Adipocyte (in vitro differentiated cells): ENCODE results near the gene PAQR3.
A peak's percentile ranks its signal among the peaks of the same experiment; 100 is the strongest.
"Not testable (repeated sequence)": the region's sequence is repeated elsewhere in the genome, so short reads cannot be mapped to it uniquely, and the experiment has no call there.

Experiments
- DNase-seq: peaks from one replicate; pipeline ENCODE4 v3.0.0-alpha.2; 2015; ENCODE audit warnings: low read depth
- H3K27me3 ChIP-seq: replicated peaks from 2 replicates; pipeline ENCODE4 v1.7.0; 2013; ENCODE audit warnings: mild to moderate bottlenecking, low read length, moderate library complexity; ENCODE audit not compliant: control insufficient read depth, insufficient read depth
- H3K36me3 ChIP-seq: 2 replicates; pipeline ENCODE4 v1.7.0; 2013; ENCODE audit warnings: low read length, mild to moderate bottlenecking, moderate library complexity; ENCODE audit not compliant: control insufficient read depth, insufficient read depth, severe bottlenecking
- H3K4me1 ChIP-seq: 2 replicates; pipeline ENCODE4 v1.7.0; 2013; ENCODE audit warnings: mild to moderate bottlenecking, low read length, moderate library complexity; ENCODE audit not compliant: control insufficient read depth, insufficient read depth
- H3K4me3 ChIP-seq: 2 replicates; pipeline ENCODE4 v1.7.0; 2013; ENCODE audit warnings: mild to moderate bottlenecking, low read length, moderate library complexity
- H3K9ac ChIP-seq: 2 replicates; pipeline ENCODE4 v1.7.0; 2013; ENCODE audit warnings: mild to moderate bottlenecking, low read length, moderate library complexity
- H3K9me3 ChIP-seq: 2 replicates; pipeline ENCODE4 v1.7.0; 2013; ENCODE audit warnings: mild to moderate bottlenecking, low read length, moderate library complexity; ENCODE audit not compliant: control insufficient read depth

Gene PAQR3

DNA sequence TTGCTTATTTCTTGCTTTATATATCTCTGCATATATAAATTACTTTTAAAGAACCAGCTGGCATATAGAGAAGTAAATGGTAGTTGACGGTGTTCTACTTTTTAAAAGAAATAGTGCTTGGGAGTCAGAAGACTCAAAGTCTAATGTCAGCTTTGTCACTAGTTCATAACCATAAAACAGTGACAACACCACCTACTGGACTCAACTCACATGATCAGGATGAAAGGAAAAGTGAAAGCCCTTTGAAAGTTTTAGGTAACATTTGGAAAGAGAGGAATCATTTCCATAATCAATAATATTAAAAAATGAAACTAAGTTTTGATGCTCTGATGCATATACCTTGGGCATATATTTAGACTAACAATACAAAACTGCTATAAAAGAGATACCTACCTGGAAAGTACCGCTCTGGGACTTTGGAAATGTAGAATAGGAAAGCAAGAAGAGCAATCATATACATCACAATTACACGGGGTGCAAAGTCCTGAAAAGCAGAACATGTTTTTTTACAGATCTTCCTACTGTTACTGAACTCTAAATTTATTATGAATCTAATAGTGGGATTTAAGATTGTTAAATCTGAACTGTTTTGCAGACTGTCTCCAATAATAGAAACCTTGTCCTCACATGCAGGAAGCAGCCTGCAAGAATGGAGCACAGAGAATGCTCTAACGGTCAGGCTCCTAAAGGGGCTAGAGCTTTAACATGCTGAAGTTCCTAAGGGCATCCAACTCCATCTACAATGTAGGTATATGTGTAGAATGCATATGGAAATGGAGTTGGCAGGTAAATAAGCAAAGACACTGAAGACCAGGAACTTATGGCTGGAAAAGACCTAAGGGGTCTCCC lies 15.6 kb downstream of the PAQR3 start:
- Histone ChIP-seq H3K9me3 (no peaks in the 10 kb centered on the region), H3K36me3 (peaks cover 14% of the 10 kb centered on the region), H3K27me3 (no peaks in the 10 kb centered on the region), H3K4me1 (peaks cover 5% of the 10 kb centered on the region), H3K4me3 (no peak overlapping the region), H3K9ac (no peak overlapping the region)
- DNase-seq: peak; percentile 4

- peaks cover 12% of the 10 kb centered on the region for H3K36me3 ChIP-seq
- peak; percentile 21 for DNase-seq
These were observed 17.0 kb downstream of the PAQR3 start for GRCh38 chr4:78922207-78922606.

GRCh38 chr4:78910612-78911011 lies 28.6 kb downstream of the PAQR3 start:
- Histone ChIP-seq H3K36me3 (peaks cover 16% of the 10 kb centered on the region), H3K9ac (no peak overlapping the region), H3K4me1 (no peaks in the 10 kb centered on the region), H3K9me3 (no peaks in the 10 kb centered on the region), H3K4me3 (no peak overlapping the region), H3K27me3 (no peaks in the 10 kb centered on the region)
- no peak for DNase-seq

More at GRCh38 chr4:78922207-78922606, 17.0 kb downstream of the PAQR3 start:
- Histone ChIP-seq H3K27me3 (no peaks in the 10 kb centered on the region), H3K9ac (no peak overlapping the region), H3K9me3 (no peaks in the 10 kb centered on the region), H3K4me3 (no peak overlapping the region), H3K4me1 (peaks cover 1% of the 10 kb centered on the region)

DNA sequence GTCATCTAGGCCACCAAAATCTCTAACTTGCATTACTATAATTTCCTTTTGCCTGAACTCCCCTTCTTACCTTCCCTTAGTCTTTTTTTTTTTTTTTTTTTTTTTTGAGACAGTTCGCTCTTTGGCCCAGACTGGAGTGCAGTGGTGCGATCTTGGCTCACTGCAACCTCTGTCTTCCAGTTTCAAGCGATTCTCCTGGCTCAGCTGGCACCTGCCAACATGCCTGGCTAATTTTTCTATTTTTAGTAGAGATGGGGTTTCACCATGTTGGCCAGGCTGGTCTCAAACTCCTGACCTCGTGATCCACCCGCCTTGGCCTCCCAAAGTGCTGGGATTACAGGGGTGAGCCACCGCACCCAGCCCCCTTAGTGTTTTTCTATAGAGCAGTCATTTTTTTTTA lies 30.3 kb downstream of the PAQR3 start:
- H3K9ac ChIP-seq, H3K9me3 ChIP-seq, DNase-seq, H3K27me3 ChIP-seq, H3K4me1 ChIP-seq, H3K4me3 ChIP-seq: not testable (repeated sequence)
- H3K36me3 ChIP-seq: peaks cover 11% of the 10 kb centered on the region

- no peak for DNase-seq
- H3K4me1 ChIP-seq: no peaks in the 10 kb centered on the region
- H3K9ac ChIP-seq: no peak overlapping the region
These were observed 31.6 kb downstream of the PAQR3 start for GRCh38 chr4:78907638-78908037.

GRCh38 chr4:78904143-78904542 lies 35.1 kb downstream of the PAQR3 start:
- no peaks in the 10 kb centered on the region for H3K9me3 ChIP-seq

More at GRCh38 chr4:78907638-78908037, 31.6 kb downstream of the PAQR3 start:
- no peaks in the 10 kb centered on the region for H3K9me3 ChIP-seq
- no peaks in the 10 kb centered on the region for H3K27me3 ChIP-seq
- no peak overlapping the region for H3K4me3 ChIP-seq
- peaks cover 10% of the 10 kb centered on the region for H3K36me3 ChIP-seq

GRCh38 chr4:78902298-78902697 lies 36.9 kb downstream of the PAQR3 start:
- Histone ChIP-seq H3K4me1 (no peaks in the 10 kb centered on the region), H3K9me3 (no peaks in the 10 kb centered on the region), H3K36me3 (no peaks in the 10 kb centered on the region), H3K4me3 (no peak overlapping the region), H3K9ac (no peak overlapping the region), H3K27me3 (no peaks in the 10 kb centered on the region)
- DNase-seq: no peak

More at GRCh38 chr4:78904143-78904542, 35.1 kb downstream of the PAQR3 start:
- Histone ChIP-seq H3K4me1 (no peaks in the 10 kb centered on the region), H3K36me3 (no peaks in the 10 kb centered on the region), H3K27me3 (no peaks in the 10 kb centered on the region), H3K9ac (no peak overlapping the region), H3K4me3 (no peak overlapping the region)
- DNase-seq: no peak

DNA sequence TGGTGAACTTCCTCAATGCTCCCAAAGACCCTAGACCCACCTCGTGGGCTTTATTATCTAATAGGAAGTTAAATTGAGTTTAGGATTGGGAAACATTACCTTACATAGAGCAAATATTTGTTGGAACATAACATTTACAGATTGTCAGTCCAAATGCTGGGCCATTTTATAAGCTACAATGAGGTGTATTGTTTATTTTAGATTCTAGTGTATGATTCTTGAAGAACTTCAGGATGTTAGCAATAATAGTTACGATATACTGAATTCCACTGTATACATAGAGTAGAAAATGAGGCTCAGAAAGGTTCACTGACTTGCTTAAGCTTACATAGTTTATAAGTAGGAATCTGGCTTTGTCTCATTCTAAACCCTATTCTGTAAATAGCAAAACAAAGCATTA lies 37.4 kb downstream of the PAQR3 start:
- Histone ChIP-seq H3K4me3 (no peak overlapping the region), H3K9me3 (no peaks in the 10 kb centered on the region), H3K4me1 (no peaks in the 10 kb centered on the region), H3K9ac (no peak overlapping the region), H3K36me3 (no peaks in the 10 kb centered on the region), H3K27me3 (no peaks in the 10 kb centered on the region)
- DNase-seq: no peak

DNA sequence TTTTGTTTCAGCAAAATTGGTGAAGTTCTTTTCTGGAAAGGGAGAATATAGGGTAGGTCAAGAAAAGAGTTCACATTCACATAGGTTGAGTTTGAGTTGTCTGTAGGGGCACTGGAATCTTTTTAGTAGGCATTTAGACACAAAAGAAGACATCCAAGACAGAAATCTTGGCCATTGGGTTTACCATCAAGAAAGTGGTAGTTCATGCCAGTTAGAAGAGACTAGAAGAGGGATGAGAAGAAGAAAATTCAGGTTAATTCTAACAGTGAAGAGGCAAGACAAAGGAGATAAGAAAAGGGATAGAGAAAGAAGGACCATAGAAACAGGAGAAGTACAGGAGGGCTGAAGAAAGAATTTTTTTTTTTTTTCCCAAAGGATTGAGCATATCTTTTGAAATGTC lies 39.9 kb downstream of the PAQR3 start:
- no peaks in the 10 kb centered on the region for H3K9me3 ChIP-seq
- no peak for DNase-seq
- H3K4me1 ChIP-seq: no peaks in the 10 kb centered on the region
- H3K27me3 ChIP-seq: no peaks in the 10 kb centered on the region
- H3K4me3 ChIP-seq: no peak overlapping the region
- H3K9ac ChIP-seq: no peak overlapping the region
- H3K36me3 ChIP-seq: peaks cover 5% of the 10 kb centered on the region

- Histone ChIP-seq H3K9ac (no peak overlapping the region), H3K9me3 (no peaks in the 10 kb centered on the region), H3K4me3 (no peak overlapping the region), H3K36me3 (peaks cover 34% of the 10 kb centered on the region), H3K4me1 (peaks cover 9% of the 10 kb centered on the region), H3K27me3 (no peaks in the 10 kb centered on the region)
- no peak for DNase-seq
These were observed 49.3 kb downstream of the PAQR3 start for GRCh38 chr4:78889955-78890354.

DNA sequence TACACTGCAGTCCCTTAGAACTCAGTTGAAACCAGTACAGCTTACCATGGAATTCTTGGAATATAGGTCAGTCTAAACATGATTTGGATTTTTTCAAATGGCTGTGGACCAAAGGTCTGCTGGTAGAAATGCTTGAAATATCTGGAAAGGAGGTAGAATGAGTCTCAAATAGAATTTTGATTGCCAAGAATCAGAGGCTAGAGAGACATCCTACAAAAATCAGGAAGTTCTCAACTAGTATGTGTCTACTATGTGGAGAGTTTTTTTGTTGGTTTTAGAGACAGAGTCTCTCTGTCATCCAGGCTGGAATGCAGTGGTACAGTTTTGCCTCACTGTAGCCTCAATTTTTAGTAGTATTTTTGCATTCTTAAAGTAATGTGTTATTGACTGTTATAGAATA lies 53.6 kb downstream of the PAQR3 start:
- Histone ChIP-seq H3K36me3 (peaks cover 16% of the 10 kb centered on the region), H3K4me3 (no peak overlapping the region), H3K27me3 (no peaks in the 10 kb centered on the region), H3K4me1 (peaks cover 9% of the 10 kb centered on the region), H3K9ac (no peak overlapping the region), H3K9me3 (no peaks in the 10 kb centered on the region)
- peak; percentile 35 for DNase-seq
